GM12878 (cell line): Measurements from ENCODE around the gene MOGAT2. TPM values are rescaled to one million over a fixed set of nuclear protein-coding genes. Genes with fewer than 3 reads are reported as not detected.

Experiments
- BCLAF1 ChIP-seq: fragments of 450-650 bp; IDR thresholded peaks from 2 replicates; pipeline ENCODE4 v1.6.1; 2017; ENCODE audit warnings: antibody characterized with exemption, mild to moderate bottlenecking, moderate library complexity
- BHLHE40 ChIP-seq, 2 experiments: fragments of 450-650 bp in 1 of 2; IDR thresholded peaks; 2 replicates each; pipeline ENCODE4 v1.6.1; 2011 to 2017; ENCODE audit warnings: low read depth in 2 of 2, borderline replicate concordance in 1 of 2, improper control_type of control experiment in 1 of 2, low read length in 1 of 2, mild to moderate bottlenecking in 1 of 2
- CEBPZ ChIP-seq: fragments of 150-350 bp; IDR thresholded peaks from 2 replicates; pipeline ENCODE4 v1.6.1; 2016; ENCODE audit warnings: low read depth, low read length
- CHD1 ChIP-seq: IDR thresholded peaks from 2 replicates; pipeline ENCODE4 v1.6.1; 2012; ENCODE audit warnings: low read depth, low read length, improper control_type of control experiment
- FOS ChIP-seq: IDR thresholded peaks from 3 replicates; pipeline ENCODE4 v1.6.1; 2011; ENCODE audit warnings: borderline replicate concordance; ENCODE audit not compliant: insufficient read length; ENCODE audit errors: extremely low read depth
- HSF1 ChIP-seq: fragments of 150-350 bp; IDR thresholded peaks from 2 replicates; pipeline ENCODE4 v1.6.1; 2014; ENCODE audit warnings: mild to moderate bottlenecking, low read depth, low read length
- IKZF1 ChIP-seq: fragments of 450-650 bp; conservative IDR thresholded peaks from 2 replicates; pipeline ENCODE4 v1.6.1; 2017; ENCODE audit warnings: antibody characterized with exemption, mild to moderate bottlenecking
- KLF5 ChIP-seq: fragments of 450-650 bp; IDR thresholded peaks from 2 replicates; pipeline ENCODE4 v1.6.1; 2014; ENCODE audit warnings: mild to moderate bottlenecking; ENCODE audit not compliant: partially characterized antibody
- MTA2 ChIP-seq: fragments of 450-650 bp; IDR thresholded peaks from 2 replicates; pipeline ENCODE4 v1.6.1; 2016; ENCODE audit warnings: low read depth, mild to moderate bottlenecking, moderate library complexity
- POLR2AphosphoS5 ChIP-seq: IDR thresholded peaks from 2 replicates; pipeline ENCODE4 v1.6.1; 2011; ENCODE audit warnings: mild to moderate bottlenecking, low read length, inconsistent platforms
- polyA plus RNA-seq, 11 experiments: library from polyadenylated mRNA; depleted of rRNA in 4 of 11; unstranded in 6 of 11; stranded (reverse) in 5 of 11; fragments of >200 nt; fragmentation: Nextera tagmentation in 4 of 11; fragmentation: Illumina TruSeq in 1 of 11; extraction: Ambion mirVana in 4 of 11; extraction: Trizol in 1 of 11; gene quantifications; 1 replicate in 1 of 11; 2 replicates in 10 of 11; pipeline versions ENCODE4 v1.2.1 to v1.2.3, GENCODE V29; 2011 to 2016; ENCODE audit warnings: inconsistent platforms in 2 of 11, missing spikeins in 2 of 11, low read depth in 1 of 11
- total RNA-seq, 4 experiments: library from RNA; depleted of rRNA in 3 of 4; stranded (reverse); fragments of >200 nt in 3 of 4; fragmentation: Illumina TruSeq in 1 of 4; extraction: Trizol in 1 of 4; gene quantifications; 2 replicates each; pipeline versions ENCODE4 v1.2.1 to v1.2.3, GENCODE V29; 2013 to 2021
- TF ChIP-seq, protein P1 (sequence below): fragments of 450-650 bp; IDR thresholded peaks from 2 replicates; pipeline ENCODE4 v1.6.1; 2017; ENCODE audit warnings: mild to moderate bottlenecking
- TF ChIP-seq, protein P2 (sequence below): fragments of 450-650 bp; conservative IDR thresholded peaks from 2 replicates; pipeline ENCODE4 v1.6.1; 2017; ENCODE audit warnings: mild to moderate bottlenecking, moderate library complexity

The MOGAT2 gene
- total and polyA plus RNA-seq, 10 of the 15 experiments (the other 5 are each of a cell fraction or from before 2014, with no cell fraction given), result 0.15 to 0.45 (median 0.22) TPM; not detected in 1

GRCh38 chr11:75768112-75768908 lies 50.7 kb downstream of the MOGAT2 start, which contains the start of gene DGAT2 (continued):
- TF ChIP-seq, protein P1, sequence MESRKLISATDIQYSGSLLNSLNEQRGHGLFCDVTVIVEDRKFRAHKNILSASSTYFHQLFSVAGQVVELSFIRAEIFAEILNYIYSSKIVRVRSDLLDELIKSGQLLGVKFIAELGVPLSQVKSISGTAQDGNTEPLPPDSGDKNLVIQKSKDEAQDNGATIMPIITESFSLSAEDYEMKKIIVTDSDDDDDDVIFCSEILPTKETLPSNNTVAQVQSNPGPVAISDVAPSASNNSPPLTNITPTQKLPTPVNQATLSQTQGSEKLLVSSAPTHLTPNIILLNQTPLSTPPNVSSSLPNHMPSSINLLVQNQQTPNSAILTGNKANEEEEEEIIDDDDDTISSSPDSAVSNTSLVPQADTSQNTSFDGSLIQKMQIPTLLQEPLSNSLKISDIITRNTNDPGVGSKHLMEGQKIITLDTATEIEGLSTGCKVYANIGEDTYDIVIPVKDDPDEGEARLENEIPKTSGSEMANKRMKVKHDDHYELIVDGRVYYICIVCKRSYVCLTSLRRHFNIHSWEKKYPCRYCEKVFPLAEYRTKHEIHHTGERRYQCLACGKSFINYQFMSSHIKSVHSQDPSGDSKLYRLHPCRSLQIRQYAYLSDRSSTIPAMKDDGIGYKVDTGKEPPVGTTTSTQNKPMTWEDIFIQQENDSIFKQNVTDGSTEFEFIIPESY, result no peak
- TF ChIP-seq FOS (no peak), BCLAF1 (peak; percentile 99), KLF5 (peak; percentile 100), MTA2 (peak; percentile 36; the same call in 1 of the 2 replicates), HSF1 (peak; percentile 19; the same call in 1 of the 2 replicates), POLR2AphosphoS5 (peak; percentile 74), BHLHE40 (IDR thresholded peaks at IDR 0.05; ENCODE audit: borderline replicate concordance in 1 of 2, low read depth in 2 of 2, low read length in 1 of 2) (peak; percentile 100), CEBPZ (no peak), CHD1 (peak; percentile 98), IKZF1 (peak; percentile 82)
- TF ChIP-seq, protein P2, sequence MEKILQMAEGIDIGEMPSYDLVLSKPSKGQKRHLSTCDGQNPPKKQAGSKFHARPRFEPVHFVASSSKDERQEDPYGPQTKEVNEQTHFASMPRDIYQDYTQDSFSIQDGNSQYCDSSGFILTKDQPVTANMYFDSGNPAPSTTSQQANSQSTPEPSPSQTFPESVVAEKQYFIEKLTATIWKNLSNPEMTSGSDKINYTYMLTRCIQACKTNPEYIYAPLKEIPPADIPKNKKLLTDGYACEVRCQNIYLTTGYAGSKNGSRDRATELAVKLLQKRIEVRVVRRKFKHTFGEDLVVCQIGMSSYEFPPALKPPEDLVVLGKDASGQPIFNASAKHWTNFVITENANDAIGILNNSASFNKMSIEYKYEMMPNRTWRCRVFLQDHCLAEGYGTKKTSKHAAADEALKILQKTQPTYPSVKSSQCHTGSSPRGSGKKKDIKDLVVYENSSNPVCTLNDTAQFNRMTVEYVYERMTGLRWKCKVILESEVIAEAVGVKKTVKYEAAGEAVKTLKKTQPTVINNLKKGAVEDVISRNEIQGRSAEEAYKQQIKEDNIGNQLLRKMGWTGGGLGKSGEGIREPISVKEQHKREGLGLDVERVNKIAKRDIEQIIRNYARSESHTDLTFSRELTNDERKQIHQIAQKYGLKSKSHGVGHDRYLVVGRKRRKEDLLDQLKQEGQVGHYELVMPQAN, result peak; percentile 13; the same call in 1 of the 2 replicates
